GM12874 (cell line): ENCODE measurements around the gene TXNDC11.

Experiments
- CTCF ChIP-seq: IDR thresholded peaks from 2 replicates; pipeline ENCODE4 v1.5.1; 2011; ENCODE audit warnings: low read depth, mild to moderate bottlenecking, control low read depth, low read length, moderate library complexity; ENCODE audit not compliant: insufficient read depth

Gene TXNDC11

GRCh38 chr16:11722468-11722808 is 20.2 kb downstream of the TXNDC11 start:
- TF ChIP-seq CTCF = no peak

GRCh38 chr16:11721781-11722467 is 20.7 kb downstream of the TXNDC11 start:
- no peak for TF ChIP-seq CTCF

- TF ChIP-seq CTCF = no peak
These were observed 22.9 kb downstream of the TXNDC11 start for GRCh38 chr16:11719762-11720161.

- TF ChIP-seq CTCF = no peak
These were observed 23.5 kb downstream of the TXNDC11 start for GRCh38 chr16:11719171-11719570.

- no peak for TF ChIP-seq CTCF
These were observed 24.8 kb downstream of the TXNDC11 start for GRCh38 chr16:11717811-11718210.

GRCh38 chr16:11716336-11716735 is 26.3 kb downstream of the TXNDC11 start:
- TF ChIP-seq CTCF = no peak

GRCh38 chr16:11715246-11715947 is 27.3 kb downstream of the TXNDC11 start:
- no peak for TF ChIP-seq CTCF
